Esophagus muscularis mucosa (tissue), 4 donors: ENCODE data around the gene SLC35F4. TPM values are rescaled to one million over a fixed set of nuclear protein-coding genes. Genes with fewer than 3 reads are reported as not detected.

Source experiments
- DNase-seq: peaks from one replicate; pipeline ENCODE4 v3.0.0-alpha.2; 2017; ENCODE audit errors: extremely low spot score
- H3K27ac ChIP-seq, 4 donors: fragments of 200-600 bp; sonication (generic); replicated peaks in 1 of 4; 1 replicate in 3 of 4; 2 replicates in 1 of 4; pipeline ENCODE4 v1.5.1; 2016 to 2019; ENCODE audit warnings: mild to moderate bottlenecking in 1 of 4
- H3K27me3 ChIP-seq, 4 donors: fragments of 200-600 bp; sonication (generic); one replicate each; pipeline versions ENCODE4 v1.5.1 to v1.6.0; 2016 to 2019
- H3K36me3 ChIP-seq, 4 donors: fragments of 200-600 bp; sonication (generic); one replicate each; pipeline ENCODE4 v1.5.1; 2016 to 2019
- H3K4me1 ChIP-seq, 4 donors: fragments of 200-600 bp; sonication (generic); one replicate each; pipeline ENCODE4 v1.5.1; 2016 to 2019
- H3K4me3 ChIP-seq, 4 donors: fragments of 200-600 bp; sonication (generic); 1 replicate in 2 of 4; 2 replicates in 2 of 4; pipeline ENCODE4 v1.5.1; 2016 to 2019; ENCODE audit warnings: mild to moderate bottlenecking in 4 of 4, moderate library complexity in 1 of 4
- H3K9me3 ChIP-seq, 4 donors: fragments of 200-600 bp; sonication (generic); 1 replicate in 3 of 4; 2 replicates in 1 of 4; pipeline ENCODE4 v1.5.1; 2016 to 2019
- EP300 ChIP-seq: sonication (generic); formaldehyde crosslinking; IDR thresholded peaks from one replicate; pipeline ENCODE4 v1.6.1; 2017; ENCODE audit warnings: antibody characterized with exemption
- POLR2A ChIP-seq: fragments of 450-650 bp; IDR thresholded peaks from one replicate; pipeline ENCODE4 v1.6.1; 2017; ENCODE audit warnings: antibody characterized with exemption, moderate library complexity, mild to moderate bottlenecking, low read depth
- POLR2AphosphoS5 ChIP-seq, 2 donors: sonication (generic); formaldehyde crosslinking; IDR thresholded peaks; one replicate each; pipeline ENCODE4 v1.6.1; 2017; ENCODE audit warnings: antibody characterized with exemption in 2 of 2
- WGBS: methylation state at CpG from one replicate; pipeline ENCODE4 v1.1.5; 2018; 5-methylcytosine and 5-hydroxymethylcytosine counted together
- intact Hi-C: fragments of 100-400 bp; cut with DNase I; formaldehyde crosslinking; loops from one replicate; pipeline ENCODE4 v1.15.1; 2023
- total RNA-seq, 4 donors: library from RNA; depleted of rRNA; stranded (reverse); fragments of >200 nt; gene quantifications; one replicate each; pipeline versions ENCODE4 v1.1.0 to v1.2.1, GENCODE V29; 2016
- TF ChIP-seq, protein P1 (sequence below), 3 experiments: fragments of 200-600 bp in 2 of 3; fragments of 450-650 bp in 1 of 3; sonication (generic) in 2 of 3; IDR thresholded peaks; one replicate each; pipeline ENCODE4 v1.5.1; 2017 to 2019; ENCODE audit warnings: antibody characterized with exemption in 3 of 3, mild to moderate bottlenecking in 2 of 3, moderate library complexity in 1 of 3

The SLC35F4 gene
- total RNA-seq, 4 donors from 2014 or later: 0.42 TPM; not detected in 3

DNA sequence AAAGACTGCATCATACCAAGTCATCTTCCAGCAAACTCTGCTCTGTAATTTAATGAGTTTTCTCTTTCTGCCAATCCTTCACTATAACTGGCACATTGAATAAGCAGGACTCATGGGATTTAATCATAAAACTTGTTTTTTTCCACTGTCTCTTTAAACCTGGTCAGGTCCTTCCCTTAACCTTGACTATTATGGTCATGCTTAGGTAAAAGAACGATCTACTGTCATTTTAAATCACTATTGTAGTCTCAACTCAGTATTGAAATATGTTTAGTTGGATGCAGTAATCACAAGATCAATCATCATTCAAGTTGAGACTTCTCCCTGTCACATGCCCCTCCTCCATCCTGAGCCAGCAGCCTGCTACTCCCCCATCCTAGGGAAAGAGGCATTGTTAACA lies 56.1 kb downstream of the SLC35F4 start:
- TF ChIP-seq POLR2A (no peak), POLR2AphosphoS5 (IDR thresholded peaks at IDR 0.05) (no peak), EP300 (no peak)
- TF ChIP-seq, protein P1, sequence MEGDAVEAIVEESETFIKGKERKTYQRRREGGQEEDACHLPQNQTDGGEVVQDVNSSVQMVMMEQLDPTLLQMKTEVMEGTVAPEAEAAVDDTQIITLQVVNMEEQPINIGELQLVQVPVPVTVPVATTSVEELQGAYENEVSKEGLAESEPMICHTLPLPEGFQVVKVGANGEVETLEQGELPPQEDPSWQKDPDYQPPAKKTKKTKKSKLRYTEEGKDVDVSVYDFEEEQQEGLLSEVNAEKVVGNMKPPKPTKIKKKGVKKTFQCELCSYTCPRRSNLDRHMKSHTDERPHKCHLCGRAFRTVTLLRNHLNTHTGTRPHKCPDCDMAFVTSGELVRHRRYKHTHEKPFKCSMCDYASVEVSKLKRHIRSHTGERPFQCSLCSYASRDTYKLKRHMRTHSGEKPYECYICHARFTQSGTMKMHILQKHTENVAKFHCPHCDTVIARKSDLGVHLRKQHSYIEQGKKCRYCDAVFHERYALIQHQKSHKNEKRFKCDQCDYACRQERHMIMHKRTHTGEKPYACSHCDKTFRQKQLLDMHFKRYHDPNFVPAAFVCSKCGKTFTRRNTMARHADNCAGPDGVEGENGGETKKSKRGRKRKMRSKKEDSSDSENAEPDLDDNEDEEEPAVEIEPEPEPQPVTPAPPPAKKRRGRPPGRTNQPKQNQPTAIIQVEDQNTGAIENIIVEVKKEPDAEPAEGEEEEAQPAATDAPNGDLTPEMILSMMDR (IDR thresholded peaks at IDR 0.05): no peak
- Histone ChIP-seq H3K27me3 (no peaks in the 10 kb centered on the region), H3K27ac (no peak overlapping the region), H3K9me3 (no peaks in the 10 kb centered on the region), H3K36me3 (no peaks in the 10 kb centered on the region), H3K4me3 (no peak overlapping the region), H3K4me1 (no peaks in the 10 kb centered on the region)
- 59% methylated on average over 1 of the region's 1 CpG for WGBS
- intact Hi-C loops: no loop called here
- no peak for DNase-seq

DNA sequence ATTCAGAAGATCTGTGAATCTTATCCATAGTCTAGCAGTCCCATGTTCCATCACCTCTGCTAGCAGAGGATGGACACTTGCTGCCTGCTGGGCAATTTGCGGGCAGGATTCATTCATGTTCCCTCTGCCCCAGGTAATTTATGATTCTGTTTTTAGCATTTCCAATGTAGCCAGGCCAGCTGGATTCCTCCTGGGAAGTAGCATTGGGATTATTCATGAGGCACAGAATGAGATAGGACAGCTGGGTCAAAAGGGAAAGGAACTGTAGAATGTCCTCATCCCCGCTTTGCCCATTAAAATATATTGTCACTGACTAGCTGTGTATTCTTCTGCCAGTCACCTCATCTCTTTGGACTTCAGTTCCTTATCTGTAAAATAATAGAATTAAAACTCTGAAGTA lies 68.7 kb downstream of the SLC35F4 start:
- H3K27me3 ChIP-seq: no peaks in the 10 kb centered on the region
- intact Hi-C loops: no loop called here

DNA sequence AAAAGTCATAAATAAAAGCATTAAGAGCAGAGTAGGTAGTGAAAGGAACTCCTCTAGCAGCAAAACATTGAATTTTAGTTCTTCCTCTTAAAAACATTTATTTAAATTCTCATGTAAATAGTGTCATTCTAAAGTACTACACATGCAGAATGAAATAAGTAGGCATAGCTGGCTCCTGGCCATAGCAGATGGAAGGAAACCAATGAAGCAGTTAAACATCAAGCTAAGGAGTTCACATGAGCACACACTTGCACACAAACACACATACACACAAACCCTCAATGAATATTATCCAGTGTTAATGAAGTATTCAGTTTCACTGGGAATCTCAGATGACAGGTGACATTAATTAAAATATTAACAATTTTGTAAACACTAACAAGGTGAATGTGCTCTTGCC lies 69.3 kb downstream of the SLC35F4 start:
- H3K4me1 ChIP-seq: no peaks in the 10 kb centered on the region
- H3K4me3 ChIP-seq: no peak overlapping the region
- no peak overlapping the region for H3K27ac ChIP-seq
- H3K27me3 ChIP-seq: no peaks in the 10 kb centered on the region
- no peak for DNase-seq
- H3K9me3 ChIP-seq: no peaks in the 10 kb centered on the region
- intact Hi-C loops: no loop called here
- TF ChIP-seq POLR2A (no peak), EP300 (no peak), POLR2AphosphoS5 (IDR thresholded peaks at IDR 0.05) (no peak)
- TF ChIP-seq, protein P1 (IDR thresholded peaks at IDR 0.05): no peak
- H3K36me3 ChIP-seq: no peaks in the 10 kb centered on the region

More for the DNA sequence above, 68.7 kb downstream of the SLC35F4 start:
- DNase-seq: no peak
- WGBS: 73% methylated on average over 2 of the region's 2 CpGs
- Histone ChIP-seq H3K4me1 (no peaks in the 10 kb centered on the region), H3K9me3 (peaks cover 0 to 5% (median 0%) of the 10 kb centered on the region in 4 donors), H3K27ac (no peak overlapping the region), H3K36me3 (no peaks in the 10 kb centered on the region), H3K4me3 (no peak overlapping the region)
- TF ChIP-seq EP300 (no peak), POLR2A (no peak), POLR2AphosphoS5 (IDR thresholded peaks at IDR 0.05) (no peak)
- TF ChIP-seq, protein P1 (IDR thresholded peaks at IDR 0.05): no peak

DNA sequence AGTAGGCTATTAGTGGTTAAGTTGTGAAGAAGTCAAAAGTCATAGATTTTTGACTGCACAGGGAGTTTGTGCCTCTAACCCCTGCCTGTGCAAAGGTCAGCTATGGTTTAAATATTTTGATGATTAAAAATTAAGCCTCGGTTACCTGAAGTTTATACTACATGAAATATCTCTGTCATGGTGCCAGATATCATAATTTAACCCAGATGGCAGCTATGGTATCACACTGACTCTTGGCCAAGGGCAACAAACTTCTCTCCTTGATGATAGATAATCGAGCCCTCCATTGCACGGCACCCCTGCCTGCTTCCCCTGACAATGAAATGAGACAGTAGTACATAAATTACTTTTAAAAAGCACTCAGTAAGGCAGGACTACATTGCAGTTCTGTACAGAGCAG lies 80.8 kb downstream of the SLC35F4 start:
- H3K9me3 ChIP-seq: peaks cover 0 to 25% (median 9%) of the 10 kb centered on the region in 4 donors
- 21% methylated on average over 3 of the region's 3 CpGs for WGBS

DNA sequence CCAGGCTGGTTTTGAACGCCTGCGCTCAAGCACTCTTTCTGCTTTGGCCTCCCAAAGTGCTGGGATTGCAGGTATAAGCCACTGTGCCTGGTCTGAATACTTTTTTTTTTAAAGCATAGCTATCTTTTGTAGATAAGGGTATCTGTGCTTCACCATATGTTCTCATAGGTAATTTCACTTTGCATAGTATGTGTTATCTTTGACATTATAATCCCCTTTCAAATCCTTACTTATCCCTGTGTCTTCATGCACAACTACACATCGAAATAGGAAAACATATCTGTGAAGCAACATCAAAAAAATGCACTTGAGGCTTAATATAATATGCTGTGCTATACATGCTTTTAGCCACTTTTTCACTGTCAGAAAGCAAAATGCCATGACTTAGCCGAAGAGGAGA lies 94.1 kb downstream of the SLC35F4 start:
- no peak for TF ChIP-seq POLR2AphosphoS5 (IDR thresholded peaks at IDR 0.05)
- DNase-seq: no peak
- Histone ChIP-seq H3K27me3 (no peaks in the 10 kb centered on the region), H3K4me1 (no peaks in the 10 kb centered on the region), H3K9me3 (no peaks in the 10 kb centered on the region), H3K27ac (no peak overlapping the region), H3K4me3 (no peak overlapping the region), H3K36me3 (no peaks in the 10 kb centered on the region)
- intact Hi-C loops: no loop called here
- 87% methylated on average over 4 of the region's 4 CpGs for WGBS

More for the DNA sequence above, 80.8 kb downstream of the SLC35F4 start:
- intact Hi-C loops: no loop called here
- Histone ChIP-seq H3K4me3 (no peak overlapping the region), H3K36me3 (no peaks in the 10 kb centered on the region), H3K27ac (no peak overlapping the region), H3K4me1 (no peaks in the 10 kb centered on the region), H3K27me3 (no peaks in the 10 kb centered on the region)
- no peak for TF ChIP-seq EP300
- TF ChIP-seq POLR2A: no peak
- TF ChIP-seq, protein P1 (IDR thresholded peaks at IDR 0.05): no peak
- no peak for TF ChIP-seq POLR2AphosphoS5 (IDR thresholded peaks at IDR 0.05)
- DNase-seq: no peak
